BLaER1 treated with 17β-estradiol and CSF1 and Interleukin-3, amounts not matched to agents 10 nM and 100 nM (cell line): Measurements from ENCODE around the gene BASP1.
A peak's percentile ranks its signal among the peaks of the same experiment; 100 is the strongest.

Source experiments
- H3K27ac ChIP-seq, 11 experiments: shearing (Covaris generic); formaldehyde crosslinking; 2 replicates each; pipeline ENCODE4 v1.8.1; 2022
- H3K27me3 ChIP-seq, 11 experiments: shearing (Covaris generic); formaldehyde crosslinking; 2 replicates each; pipeline ENCODE4 v1.8.1; 2022
- H3K36me3 ChIP-seq, 11 experiments: shearing (Covaris generic); formaldehyde crosslinking; 2 replicates each; pipeline ENCODE4 v1.8.1; 2022
- H3K4me1 ChIP-seq, 10 experiments: shearing (Covaris generic); formaldehyde crosslinking; 2 replicates each; pipeline ENCODE4 v1.8.1; 2022
- H3K4me2 ChIP-seq, 11 experiments: shearing (Covaris generic); formaldehyde crosslinking; 2 replicates each; pipeline ENCODE4 v1.8.1; 2022
- H3K4me3 ChIP-seq, 10 experiments: shearing (Covaris generic); formaldehyde crosslinking; 2 replicates each; pipeline ENCODE4 v1.8.1; 2022
- H3K9ac ChIP-seq, 11 experiments: shearing (Covaris generic); formaldehyde crosslinking; 2 replicates each; pipeline ENCODE4 v1.8.1; 2022
- H3K9me3 ChIP-seq, 11 experiments: shearing (Covaris generic); formaldehyde crosslinking; replicated peaks in 1 of 11; 2 replicates each; pipeline ENCODE4 v1.8.1; 2022
- H4K20me1 ChIP-seq, 11 experiments: shearing (Covaris generic); formaldehyde crosslinking; 2 replicates each; pipeline ENCODE4 v1.8.1; 2022
- Cebpa-rat ChIP-seq, 11 experiments: shearing (Covaris generic); IDR thresholded peaks; 2 replicates each; pipeline ENCODE4 v1.8.1; 2022

BASP1 gene

GRCh38 chr5:17259630-17260257, 42.3 kb downstream of the BASP1 start:
- no peak for TF ChIP-seq Cebpa-rat (IDR thresholded peaks at IDR 0.05)
- H3K36me3 ChIP-seq: peaks cover 22 to 82% (median 39%) of the 10 kb centered on the region in 11 experiments
- peaks cover 0 to 40% (median 0%) of the 10 kb centered on the region in 11 experiments; a peak in 2 of 22 replicates for H4K20me1 ChIP-seq
- no peak overlapping the region for H3K27ac ChIP-seq
- H3K27me3 ChIP-seq: no peaks in the 10 kb centered on the region
- no peak overlapping the region for H3K9ac ChIP-seq
- H3K4me3 ChIP-seq: no peak overlapping the region
- peaks cover 0 to 12% (median 5%) of the 10 kb centered on the region in 10 experiments; a peak in 8 of 20 replicates for H3K4me1 ChIP-seq
- no peak overlapping the region for H3K4me2 ChIP-seq
- H3K9me3 ChIP-seq: peaks cover 35 to 91% (median 75%) of the 10 kb centered on the region in 11 experiments

GRCh38 chr5:17260549-17260948, 43.1 kb downstream of the BASP1 start:
- Histone ChIP-seq H3K4me3 (no peak overlapping the region), H4K20me1 (peaks cover 0 to 47% (median 0%) of the 10 kb centered on the region in 11 experiments; a peak in 2 of 22 replicates), H3K36me3 (peaks cover 22 to 78% (median 41%) of the 10 kb centered on the region in 11 experiments), H3K4me1 (peaks cover 0 to 7% (median 2%) of the 10 kb centered on the region in 10 experiments; a peak in 8 of 20 replicates), H3K27me3 (no peaks in the 10 kb centered on the region), H3K9ac (no peak overlapping the region), H3K9me3 (peaks cover 35 to 95% (median 77%) of the 10 kb centered on the region in 11 experiments), H3K4me2 (no peak overlapping the region), H3K27ac (no peak overlapping the region)
- TF ChIP-seq Cebpa-rat (IDR thresholded peaks at IDR 0.05): no peak

GRCh38 chr5:17261075-17261474, 43.6 kb downstream of the BASP1 start:
- Histone ChIP-seq H3K27me3 (no peaks in the 10 kb centered on the region), H3K4me2 (no peak overlapping the region), H3K36me3 (peaks cover 22 to 73% (median 41%) of the 10 kb centered on the region in 11 experiments), H3K4me1 (peaks cover 0 to 1% (median 0%) of the 10 kb centered on the region in 10 experiments; a peak in 1 of 20 replicates), H3K4me3 (no peak overlapping the region), H3K9me3 (peaks cover 35 to 93% (median 76%) of the 10 kb centered on the region in 11 experiments), H3K9ac (no peak overlapping the region), H3K27ac (no peak overlapping the region), H4K20me1 (peaks cover 0 to 49% (median 0%) of the 10 kb centered on the region in 11 experiments; a peak in 3 of 22 replicates)
- no peak for TF ChIP-seq Cebpa-rat (IDR thresholded peaks at IDR 0.05)

GRCh38 chr5:17265041-17265440, 47.6 kb downstream of the BASP1 start:
- no peak overlapping the region for H3K27ac ChIP-seq
- no peaks in the 10 kb centered on the region for H3K4me1 ChIP-seq
- no peak overlapping the region for H3K9ac ChIP-seq
- no peak overlapping the region for H3K4me3 ChIP-seq
- H4K20me1 ChIP-seq: peaks cover 0 to 75% (median 0%) of the 10 kb centered on the region in 11 experiments; a peak in 4 of 22 replicates
- H3K36me3 ChIP-seq: peaks cover 6 to 41% (median 18%) of the 10 kb centered on the region in 11 experiments; a peak in 18 of 22 replicates
- H3K4me2 ChIP-seq: no peak overlapping the region
- TF ChIP-seq Cebpa-rat (IDR thresholded peaks at IDR 0.05): no peak
- peaks cover 10 to 66% (median 43%) of the 10 kb centered on the region in 11 experiments; a peak in 20 of 22 replicates for H3K9me3 ChIP-seq
- no peaks in the 10 kb centered on the region for H3K27me3 ChIP-seq

GRCh38 chr5:17267106-17267505, 49.7 kb downstream of the BASP1 start:
- Histone ChIP-seq H4K20me1 (peaks cover 0 to 83% (median 0%) of the 10 kb centered on the region in 11 experiments; a peak in 4 of 22 replicates), H3K27me3 (no peaks in the 10 kb centered on the region), H3K9ac (no peak overlapping the region), H3K4me3 (no peak overlapping the region), H3K36me3 (peaks cover 0 to 24% (median 7%) of the 10 kb centered on the region in 11 experiments; a peak in 13 of 22 replicates), H3K4me1 (no peaks in the 10 kb centered on the region), H3K27ac (no peak overlapping the region), H3K4me2 (no peak overlapping the region), H3K9me3 (peaks cover 2 to 51% (median 26%) of the 10 kb centered on the region in 11 experiments; a peak in 20 of 22 replicates)
- TF ChIP-seq Cebpa-rat (IDR thresholded peaks at IDR 0.05): no peak

GRCh38 chr5:17269201-17269600, 51.8 kb downstream of the BASP1 start:
- Histone ChIP-seq H3K4me3 (no peak overlapping the region), H3K27ac (no peak overlapping the region), H3K27me3 (no peaks in the 10 kb centered on the region), H3K4me1 (no peaks in the 10 kb centered on the region), H3K36me3 (peaks cover 0 to 9% (median 4%) of the 10 kb centered on the region in 11 experiments; a peak in 7 of 22 replicates), H3K9ac (no peak overlapping the region), H4K20me1 (peaks cover 0 to 91% (median 0%) of the 10 kb centered on the region in 11 experiments; a peak in 5 of 22 replicates), H3K9me3 (peaks cover 0 to 33% (median 12%) of the 10 kb centered on the region in 11 experiments; a peak in 14 of 22 replicates), H3K4me2 (no peak overlapping the region)
- no peak for TF ChIP-seq Cebpa-rat (IDR thresholded peaks at IDR 0.05)

- TF ChIP-seq Cebpa-rat (IDR thresholded peaks at IDR 0.05): no peak
- H3K9ac ChIP-seq: no peak overlapping the region
- no peaks in the 10 kb centered on the region for H3K27me3 ChIP-seq
- peaks cover 10 to 29% (median 15%) of the 10 kb centered on the region in 11 experiments; a peak in 21 of 22 replicates for H3K9me3 ChIP-seq
- no peak overlapping the region for H3K27ac ChIP-seq
- no peak overlapping the region for H3K4me3 ChIP-seq
- H3K4me1 ChIP-seq: 0 out of 20 replicates have a peak, but pooled peaks cover 0 to under 1% (median 0%) of the 10 kb centered on the region in 10 experiments
- peaks cover 11 to 30% (median 28%) of the 10 kb centered on the region in 11 experiments; a peak in 20 of 22 replicates for H3K36me3 ChIP-seq
- peaks cover 0 to 63% (median 0%) of the 10 kb centered on the region in 11 experiments; a peak in 5 of 22 replicates for H4K20me1 ChIP-seq
- no peak overlapping the region for H3K4me2 ChIP-seq
These were observed 54.7 kb downstream of the BASP1 start for GRCh38 chr5:17272111-17272510.

- no peak for TF ChIP-seq Cebpa-rat (IDR thresholded peaks at IDR 0.05)
- peaks cover 10 to 28% (median 15%) of the 10 kb centered on the region in 11 experiments; a peak in 21 of 22 replicates for H3K9me3 ChIP-seq
- no peak overlapping the region for H3K9ac ChIP-seq
- H3K36me3 ChIP-seq: peaks cover 11 to 38% (median 28%) of the 10 kb centered on the region in 11 experiments; a peak in 20 of 22 replicates
- H3K27me3 ChIP-seq: no peaks in the 10 kb centered on the region
- H3K27ac ChIP-seq: no peak overlapping the region
- no peak overlapping the region for H3K4me2 ChIP-seq
- H3K4me1 ChIP-seq: peaks cover 0 to 12% (median 0%) of the 10 kb centered on the region in 10 experiments; a peak in 2 of 20 replicates
- H3K4me3 ChIP-seq: 0 out of 20 replicates have a peak overlapping the region, but pooled peaks of 1 of the 10 experiments have one; percentile 4
- peaks cover 0 to 34% (median 0%) of the 10 kb centered on the region in 11 experiments; a peak in 5 of 22 replicates for H4K20me1 ChIP-seq
These were observed 58.1 kb downstream of the BASP1 start for GRCh38 chr5:17275289-17276158.
